Stomach (tissue), 4 donors: ENCODE data around the gene ARSI.

Experiments
- POLR2A ChIP-seq, 4 donors: fragments of 450-650 bp; IDR thresholded peaks; one replicate each; pipeline ENCODE4 v1.6.1; 2016; ENCODE audit warnings: antibody characterized with exemption in 4 of 4, control low read depth in 2 of 4, mild to moderate bottlenecking in 1 of 4, moderate library complexity in 1 of 4
- TF ChIP-seq, protein P1 (sequence below), 7 experiments: fragments of 450-650 bp in 4 of 7; fragments of 200-600 bp in 3 of 7; sonication (generic) in 3 of 7; IDR thresholded peaks; one replicate each; pipeline ENCODE4 v1.5.1; 2016 to 2019; ENCODE audit warnings: antibody characterized with exemption in 7 of 7, control low read depth in 2 of 7, mild to moderate bottlenecking in 1 of 7

DNA sequence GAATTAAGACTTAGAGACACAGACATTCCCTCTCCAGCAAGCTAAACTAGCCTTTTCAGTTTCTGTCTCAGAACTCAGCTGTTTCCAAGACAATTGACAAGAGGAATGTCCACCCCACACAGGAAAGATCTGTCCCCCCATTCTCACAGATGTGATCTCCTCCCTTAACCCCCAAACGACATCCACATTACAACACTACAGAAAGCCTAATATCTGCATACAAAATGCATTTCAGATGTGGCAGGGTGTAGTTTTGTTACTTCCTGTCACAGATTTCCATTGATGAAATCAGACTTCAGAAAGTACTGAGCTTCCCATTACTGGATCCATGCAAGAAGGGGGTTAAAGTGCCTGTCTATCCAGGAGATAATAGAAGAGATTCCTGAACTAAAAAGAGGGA, 2.9 kb upstream of the ARSI start:
- TF ChIP-seq, protein P1, sequence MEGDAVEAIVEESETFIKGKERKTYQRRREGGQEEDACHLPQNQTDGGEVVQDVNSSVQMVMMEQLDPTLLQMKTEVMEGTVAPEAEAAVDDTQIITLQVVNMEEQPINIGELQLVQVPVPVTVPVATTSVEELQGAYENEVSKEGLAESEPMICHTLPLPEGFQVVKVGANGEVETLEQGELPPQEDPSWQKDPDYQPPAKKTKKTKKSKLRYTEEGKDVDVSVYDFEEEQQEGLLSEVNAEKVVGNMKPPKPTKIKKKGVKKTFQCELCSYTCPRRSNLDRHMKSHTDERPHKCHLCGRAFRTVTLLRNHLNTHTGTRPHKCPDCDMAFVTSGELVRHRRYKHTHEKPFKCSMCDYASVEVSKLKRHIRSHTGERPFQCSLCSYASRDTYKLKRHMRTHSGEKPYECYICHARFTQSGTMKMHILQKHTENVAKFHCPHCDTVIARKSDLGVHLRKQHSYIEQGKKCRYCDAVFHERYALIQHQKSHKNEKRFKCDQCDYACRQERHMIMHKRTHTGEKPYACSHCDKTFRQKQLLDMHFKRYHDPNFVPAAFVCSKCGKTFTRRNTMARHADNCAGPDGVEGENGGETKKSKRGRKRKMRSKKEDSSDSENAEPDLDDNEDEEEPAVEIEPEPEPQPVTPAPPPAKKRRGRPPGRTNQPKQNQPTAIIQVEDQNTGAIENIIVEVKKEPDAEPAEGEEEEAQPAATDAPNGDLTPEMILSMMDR (IDR thresholded peaks at IDR 0.05) = no peak
- no peak for TF ChIP-seq POLR2A (IDR thresholded peaks at IDR 0.05)
